ENCODE results near the gene VPS18. TPM values are rescaled to one million over a fixed set of nuclear protein-coding genes. Genes with fewer than 3 reads are reported as not detected.

The VPS18 gene
- total RNA-seq, 1 experiment from 2014 or later = 23.8 TPM

DNA sequence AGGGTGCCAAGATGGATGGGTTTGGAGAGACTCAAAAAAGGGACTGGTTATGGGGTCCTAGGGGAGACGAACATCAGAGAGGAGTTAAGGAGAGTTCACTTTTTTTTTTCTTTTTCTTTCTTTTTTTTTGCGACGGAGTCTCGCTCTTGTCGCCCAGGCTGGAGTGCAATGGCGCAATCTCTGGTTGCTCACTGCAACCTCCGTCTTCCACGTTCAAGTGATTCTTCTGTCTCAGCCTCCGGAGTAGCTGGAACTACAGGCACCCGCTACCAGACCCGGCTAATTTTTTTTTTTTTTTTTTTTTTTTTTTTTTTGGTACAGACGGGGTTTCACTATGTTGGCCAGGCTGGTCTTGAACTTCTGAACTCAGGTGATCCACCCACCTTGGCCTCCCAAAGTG lies 49.2 kb upstream of the VPS18 start:
- no TSS peak for BruUV-seq (replicated peaks)
- no peak overlapping the region for H3K27ac ChIP-seq (ENCODE audit: low read depth, low read length, poor library complexity, severe bottlenecking)
- POLR2A ChIA-PET (ENCODE audit: low non-redundant PET) = interaction anchor here (0.7 kb wide), 1 partner anchor 1589 kb away, joined by 3 read pairs; no protein-coding TSS in a partner anchor
- peak overlapping the region; percentile 61 for H3K4me3 ChIP-seq (ENCODE audit: low read depth, low read length, poor library complexity, severe bottlenecking)
- no peak for DNase-seq (ENCODE audit: low spot score)
- no peaks in the 10 kb centered on the region for H3K36me3 ChIP-seq (ENCODE audit: insufficient read depth, low read length, poor library complexity, severe bottlenecking)
- peaks cover 21% of the 10 kb centered on the region for H3K27me3 ChIP-seq (replicated peaks; ENCODE audit: insufficient read depth, low read depth, low read length, poor library complexity)
- H3K9me3 ChIP-seq (ENCODE audit: low read depth, low read length, poor library complexity, severe bottlenecking) = no peaks in the 10 kb centered on the region
- TF ChIP-seq, protein P1, sequence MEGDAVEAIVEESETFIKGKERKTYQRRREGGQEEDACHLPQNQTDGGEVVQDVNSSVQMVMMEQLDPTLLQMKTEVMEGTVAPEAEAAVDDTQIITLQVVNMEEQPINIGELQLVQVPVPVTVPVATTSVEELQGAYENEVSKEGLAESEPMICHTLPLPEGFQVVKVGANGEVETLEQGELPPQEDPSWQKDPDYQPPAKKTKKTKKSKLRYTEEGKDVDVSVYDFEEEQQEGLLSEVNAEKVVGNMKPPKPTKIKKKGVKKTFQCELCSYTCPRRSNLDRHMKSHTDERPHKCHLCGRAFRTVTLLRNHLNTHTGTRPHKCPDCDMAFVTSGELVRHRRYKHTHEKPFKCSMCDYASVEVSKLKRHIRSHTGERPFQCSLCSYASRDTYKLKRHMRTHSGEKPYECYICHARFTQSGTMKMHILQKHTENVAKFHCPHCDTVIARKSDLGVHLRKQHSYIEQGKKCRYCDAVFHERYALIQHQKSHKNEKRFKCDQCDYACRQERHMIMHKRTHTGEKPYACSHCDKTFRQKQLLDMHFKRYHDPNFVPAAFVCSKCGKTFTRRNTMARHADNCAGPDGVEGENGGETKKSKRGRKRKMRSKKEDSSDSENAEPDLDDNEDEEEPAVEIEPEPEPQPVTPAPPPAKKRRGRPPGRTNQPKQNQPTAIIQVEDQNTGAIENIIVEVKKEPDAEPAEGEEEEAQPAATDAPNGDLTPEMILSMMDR (conservative IDR thresholded peaks at IDR 0.05; ENCODE audit: low read depth, low read length) = no peak
- no peak for TF ChIP-seq EZH2 (IDR thresholded peaks at IDR 0.05; ENCODE audit: borderline replicate concordance, low read depth, low read length, poor library complexity, severe bottlenecking)
- peaks cover 3% of the 10 kb centered on the region for H3K4me1 ChIP-seq (ENCODE audit: insufficient read depth, low read length, poor library complexity, severe bottlenecking)
- CTCF ChIA-PET = no interaction called here
- intact Hi-C loops (cut with micrococcal nuclease; ENCODE audit: unreplicated experiment) = no loop called here

DNA sequence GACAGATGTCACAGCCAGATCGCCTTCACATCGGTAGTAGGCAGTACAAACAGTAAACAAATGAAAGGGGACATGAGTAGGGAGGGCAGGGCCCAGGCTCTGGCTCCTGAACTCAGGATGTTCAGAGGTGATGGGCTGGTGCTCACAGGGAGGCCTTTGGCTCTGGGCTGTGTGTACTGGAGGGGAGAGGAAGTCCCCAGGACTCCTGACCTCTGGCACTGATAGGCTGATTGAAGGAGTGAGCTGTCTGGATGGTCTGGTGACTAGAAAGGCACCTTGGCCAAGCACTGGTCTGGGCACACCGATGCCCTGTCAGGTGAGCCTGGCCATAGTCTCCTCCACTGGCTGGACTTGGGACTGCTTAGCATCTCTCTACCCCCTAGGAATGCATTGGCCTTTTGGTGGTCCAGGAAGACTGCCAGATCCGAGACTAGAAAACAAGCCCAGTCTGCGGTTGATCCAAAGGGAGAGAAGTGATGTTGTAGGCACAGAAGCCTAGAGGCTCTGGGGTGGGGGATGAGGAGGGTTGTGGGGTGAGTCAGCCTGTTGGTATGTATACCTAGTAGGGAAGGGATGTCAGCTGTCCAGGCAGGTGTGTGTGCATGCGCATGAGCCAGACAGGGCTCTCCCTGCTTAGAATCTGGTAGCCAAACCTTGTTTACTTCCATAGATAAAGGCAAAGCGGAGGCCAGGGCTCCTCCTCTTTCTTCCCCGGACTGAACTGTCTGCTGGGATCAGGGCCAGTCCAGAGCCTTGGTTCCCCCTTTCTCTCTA lies 48.6 kb upstream of the VPS18 start:
- Histone ChIP-seq H3K4me1 (ENCODE audit: insufficient read depth, low read length, poor library complexity, severe bottlenecking) (peaks cover 3% of the 10 kb centered on the region), H3K36me3 (ENCODE audit: insufficient read depth, low read length, poor library complexity, severe bottlenecking) (no peaks in the 10 kb centered on the region), H3K9me3 (ENCODE audit: low read depth, low read length, poor library complexity, severe bottlenecking) (no peaks in the 10 kb centered on the region), H3K4me3 (ENCODE audit: low read depth, low read length, poor library complexity, severe bottlenecking) (no peak overlapping the region), H3K27me3 (replicated peaks; ENCODE audit: insufficient read depth, low read depth, low read length, poor library complexity) (peaks cover 21% of the 10 kb centered on the region), H3K27ac (ENCODE audit: low read depth, low read length, poor library complexity, severe bottlenecking) (no peak overlapping the region)
- DNase-seq (ENCODE audit: low spot score) = no peak
- intact Hi-C loops (cut with micrococcal nuclease; ENCODE audit: unreplicated experiment) = no loop called here
- ChIA-PET CTCF (no interaction called here), POLR2A (ENCODE audit: low non-redundant PET) (interaction anchor here (0.7 kb wide), 1 partner anchor 1588 kb away, joined by 3 read pairs; no protein-coding TSS in a partner anchor)
- BruUV-seq (replicated peaks) = no TSS peak
- no peak for TF ChIP-seq EZH2 (IDR thresholded peaks at IDR 0.05; ENCODE audit: borderline replicate concordance, low read depth, low read length, poor library complexity, severe bottlenecking)
- TF ChIP-seq, protein P1 (conservative IDR thresholded peaks at IDR 0.05; ENCODE audit: low read depth, low read length) = no peak

DNA sequence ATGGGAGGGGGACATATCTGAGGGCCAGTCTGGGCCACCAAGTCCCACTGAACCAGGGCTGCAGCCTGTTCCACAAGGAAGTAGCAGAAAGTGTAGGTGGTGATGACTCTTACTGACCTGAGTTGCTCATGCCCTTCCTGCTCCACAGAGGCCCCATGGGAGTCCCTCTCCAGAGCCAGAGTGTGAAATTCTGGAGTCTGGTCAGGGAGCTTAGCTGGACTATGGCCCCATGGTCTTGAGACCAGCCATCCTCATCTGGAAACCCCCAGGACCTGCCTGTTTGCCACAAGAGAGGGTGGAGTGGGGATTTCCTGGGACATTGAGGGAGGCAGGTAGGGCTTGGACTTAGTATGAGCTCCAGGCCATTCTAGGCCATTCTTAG lies 47.4 kb upstream of the VPS18 start:
- no peaks in the 10 kb centered on the region for H3K36me3 ChIP-seq (ENCODE audit: insufficient read depth, low read length, poor library complexity, severe bottlenecking)
- intact Hi-C loops (cut with micrococcal nuclease; ENCODE audit: unreplicated experiment) = no loop called here
- no TSS peak for BruUV-seq (replicated peaks)
- H3K27ac ChIP-seq (ENCODE audit: low read depth, low read length, poor library complexity, severe bottlenecking) = no peak overlapping the region
- H3K9me3 ChIP-seq (ENCODE audit: low read depth, low read length, poor library complexity, severe bottlenecking) = no peaks in the 10 kb centered on the region
- peaks cover 3% of the 10 kb centered on the region for H3K4me1 ChIP-seq (ENCODE audit: insufficient read depth, low read length, poor library complexity, severe bottlenecking)
- CTCF ChIA-PET = interaction anchor here (1.4 kb wide), 1 partner anchor 11 kb away, joined by 5 read pairs; no protein-coding TSS in a partner anchor
- TF ChIP-seq, protein P1 (conservative IDR thresholded peaks at IDR 0.05; ENCODE audit: low read depth, low read length) = no peak
- TF ChIP-seq EZH2 (IDR thresholded peaks at IDR 0.05; ENCODE audit: borderline replicate concordance, low read depth, low read length, poor library complexity, severe bottlenecking) = no peak
- no peak overlapping the region for H3K4me3 ChIP-seq (ENCODE audit: low read depth, low read length, poor library complexity, severe bottlenecking)
- POLR2A ChIA-PET (ENCODE audit: low non-redundant PET) = no interaction called here
- no peak for DNase-seq (ENCODE audit: low spot score)
- H3K27me3 ChIP-seq (replicated peaks; ENCODE audit: insufficient read depth, low read depth, low read length, poor library complexity) = peaks cover 21% of the 10 kb centered on the region

All from A673 (cell line).